Activated CD4-positive, alpha-beta T cell treated with anti-CD3 and anti-CD28 coated beads, Interleukin-2, amount 10 ng/mL, durations not matched to agents 24 days and 14 days (primary cell): ENCODE results near the gene CCDC136. TPM values are rescaled to one million over a fixed set of nuclear protein-coding genes. Genes with fewer than 3 reads are reported as not detected.
A peak's percentile ranks its signal among the peaks of the same experiment; 100 is the strongest.

ENCODE experiments used
- DNase-seq: peaks from one replicate; pipeline ENCODE4 v3.0.0; 2022
- H3K27ac Mint-ChIP-seq: one replicate; pipeline ENCODE4 v1.8.0; 2022; ENCODE audit warnings: mild to moderate bottlenecking, mixed read lengths
- H3K27me3 Mint-ChIP-seq: one replicate; pipeline ENCODE4 v1.8.0; 2022; ENCODE audit warnings: mixed read lengths
- H3K36me3 Mint-ChIP-seq: one replicate; pipeline ENCODE4 v1.8.0; 2022; ENCODE audit warnings: low read depth, mild to moderate bottlenecking, mixed read lengths
- H3K4me1 Mint-ChIP-seq: one replicate; pipeline ENCODE4 v1.8.0; 2021; ENCODE audit warnings: mixed read lengths
- H3K4me3 Mint-ChIP-seq: one replicate; pipeline ENCODE4 v1.8.0; 2022; ENCODE audit warnings: mild to moderate bottlenecking, moderate library complexity, mixed read lengths
- H3K9me3 Mint-ChIP-seq: one replicate; pipeline ENCODE4 v1.8.0; 2021; ENCODE audit warnings: mixed read lengths
- intact Hi-C: fragments of 100-400 bp; cut with micrococcal nuclease; formaldehyde crosslinking; loops from one replicate; pipeline ENCODE4 v1.15.1; 2023
- total RNA-seq: library from RNA; stranded (reverse); gene quantifications from 2 replicates; pipeline ENCODE4 v1.2.3, GENCODE V29; 2022

CCDC136 gene
- total RNA-seq, 1 donor from 2014 or later = 9.2 TPM

GRCh38 chr7:128868624-128869137, 76.9 kb downstream of the CCDC136 start:
- Mint-ChIP-seq H3K27ac (no peak overlapping the region), H3K9me3 (no peaks in the 10 kb centered on the region), H3K27me3 (peaks cover 29% of the 10 kb centered on the region), H3K36me3 (peaks cover 24% of the 10 kb centered on the region), H3K4me1 (peaks cover 17% of the 10 kb centered on the region), H3K4me3 (peak overlapping the region; percentile 52)
- no peak for DNase-seq
- intact Hi-C loops = no loop called here

- peaks cover 22% of the 10 kb centered on the region for H3K36me3 Mint-ChIP-seq
Observed at GRCh38 chr7:128869138-128869943, 77.6 kb downstream of the CCDC136 start.

GRCh38 chr7:128869944-128870285, 78.1 kb downstream of the CCDC136 start:
- peak overlapping the region; percentile 74 for H3K4me3 Mint-ChIP-seq
- intact Hi-C loops = no loop called here
- H3K27me3 Mint-ChIP-seq = peaks cover 29% of the 10 kb centered on the region
- H3K36me3 Mint-ChIP-seq = peaks cover 22% of the 10 kb centered on the region
- peak; percentile 66 for DNase-seq
- peaks cover 13% of the 10 kb centered on the region for H3K4me1 Mint-ChIP-seq
- no peak overlapping the region for H3K27ac Mint-ChIP-seq
- no peaks in the 10 kb centered on the region for H3K9me3 Mint-ChIP-seq

More at GRCh38 chr7:128869138-128869943, 77.6 kb downstream of the CCDC136 start:
- intact Hi-C loops = no loop called here
- Mint-ChIP-seq H3K4me3 (peak overlapping the region; percentile 52), H3K4me1 (peaks cover 13% of the 10 kb centered on the region), H3K9me3 (no peaks in the 10 kb centered on the region), H3K27me3 (peaks cover 29% of the 10 kb centered on the region), H3K27ac (no peak overlapping the region)
- DNase-seq = peak; percentile 87

- Mint-ChIP-seq H3K9me3 (no peaks in the 10 kb centered on the region), H3K27me3 (peaks cover 29% of the 10 kb centered on the region), H3K4me1 (peaks cover 13% of the 10 kb centered on the region), H3K4me3 (peak overlapping the region; percentile 74), H3K36me3 (peaks cover 14% of the 10 kb centered on the region), H3K27ac (no peak overlapping the region)
- DNase-seq = no peak
- intact Hi-C loops = no loop called here
Observed at GRCh38 chr7:128871050-128871449, 79.3 kb downstream of the CCDC136 start.

Other genes starting within 250 kb of the CCDC136 start
- gene GARIN1A, start 119.7 kb upstream of the CCDC136 start, total RNA-seq = 0.37 and 0.59 TPM in 2 replicates
- gene CALU, start 52.6 kb upstream of the CCDC136 start, total RNA-seq = 56.2 and 57.2 TPM in 2 replicates
- not detected in 2 replicates for gene OPN1SW, start 16.2 kb upstream of the CCDC136 start, total RNA-seq
- 0.02 and 0.09 TPM in 2 replicates for gene FLNC, start 38.4 kb downstream of the CCDC136 start, total RNA-seq
- 127 and 132 TPM in 2 replicates for gene ATP6V1F, start 70.9 kb downstream of the CCDC136 start, total RNA-seq
- 0.09 and 0.17 TPM in 2 replicates for gene KCP, start 118.7 kb downstream of the CCDC136 start, total RNA-seq
- gene IRF5, start 146.0 kb downstream of the CCDC136 start, total RNA-seq = 16.2 and 18.6 TPM in 2 replicates